RWPE2 (cell line): ENCODE data around the gene FAM161A.
"Not testable (repeated sequence)": the region's sequence is repeated elsewhere in the genome, so short reads cannot be mapped to it uniquely, and the experiment has no call there.

ENCODE experiments used
- ATAC-seq: fragments of 200-7000 bp; cut with Tn5 transposase; 3 replicates; pipeline ENCODE4 v1.9.1; 2021; ENCODE audit warnings: low read depth
- DNase-seq: peaks from one replicate; pipeline ENCODE4 v3.0.0-alpha.2; 2020; ENCODE audit warnings: low spot score
- H3K27ac ChIP-seq: fragments of 450-650 bp; 2 replicates; pipeline ENCODE4 v1.5.1; 2017; ENCODE audit warnings: mild to moderate bottlenecking; ENCODE audit not compliant: poor library complexity, severe bottlenecking
- H3K27me3 ChIP-seq: fragments of 250-450 bp; sonication (Bioruptor Pico); 2 replicates; pipeline ENCODE4 v1.5.1; 2021; ENCODE audit warnings: mild to moderate bottlenecking, moderate library complexity; ENCODE audit not compliant: insufficient read depth, poor library complexity, severe bottlenecking
- H3K36me3 ChIP-seq: fragments of 250-450 bp; sonication (Bioruptor Pico); 2 replicates; pipeline ENCODE4 v1.5.1; 2020; ENCODE audit warnings: low read depth, mild to moderate bottlenecking, moderate library complexity
- H3K4me1 ChIP-seq: fragments of 250-450 bp; sonication (Bioruptor Pico); 2 replicates; pipeline ENCODE4 v1.5.1; 2021; ENCODE audit warnings: mild to moderate bottlenecking, moderate library complexity; ENCODE audit not compliant: insufficient read depth, poor library complexity, severe bottlenecking
- H3K4me3 ChIP-seq: fragments of 250-450 bp; sonication (Bioruptor Pico); 2 replicates; pipeline ENCODE4 v1.5.1; 2021; ENCODE audit warnings: mild to moderate bottlenecking, moderate library complexity; ENCODE audit not compliant: severe bottlenecking
- H3K9me3 ChIP-seq: fragments of 250-450 bp; sonication (Bioruptor Pico); 2 replicates; pipeline ENCODE4 v1.5.1; 2021; ENCODE audit warnings: mild to moderate bottlenecking, moderate library complexity; ENCODE audit not compliant: severe bottlenecking
- TF ChIP-seq, protein P1 (sequence below): fragments of 450-650 bp; IDR thresholded peaks from one replicate; pipeline ENCODE4 v1.5.1; 2017; ENCODE audit warnings: mild to moderate bottlenecking, moderate library complexity; ENCODE audit not compliant: poor library complexity, severe bottlenecking

The FAM161A gene

DNA sequence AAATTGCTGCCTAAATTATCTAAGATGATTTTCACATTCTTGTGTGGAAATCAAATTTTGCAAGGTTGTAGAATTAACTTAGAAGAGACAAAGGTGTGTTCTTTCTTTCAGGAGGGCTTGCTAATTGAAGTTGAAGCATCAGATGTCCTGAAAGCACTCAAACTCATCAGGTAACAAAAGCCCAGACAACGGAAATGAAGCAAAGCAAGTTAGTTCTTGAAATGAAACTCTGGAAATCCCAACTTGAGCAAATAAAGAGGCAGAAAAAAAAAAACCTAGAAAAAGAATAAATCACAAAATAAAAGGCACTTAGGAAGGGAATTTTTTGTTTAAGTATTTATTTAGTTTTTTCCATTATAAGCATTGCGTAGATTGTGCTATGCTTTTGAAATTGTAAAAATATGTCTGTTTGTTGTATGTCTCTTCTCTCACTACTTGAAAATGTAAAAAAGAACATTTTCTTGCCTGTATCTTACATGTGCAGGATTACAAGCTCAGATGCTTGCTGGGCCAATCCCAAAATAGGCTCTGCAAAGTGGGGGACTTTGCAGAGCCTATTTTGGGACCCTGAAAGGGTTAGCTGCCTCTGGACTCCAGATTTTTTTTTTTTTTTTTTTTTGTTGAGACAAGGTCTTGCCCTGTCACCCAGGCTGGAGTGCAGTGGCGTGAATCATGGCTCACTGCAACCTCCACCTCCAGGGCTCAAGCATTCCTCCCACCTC, 46.7 kb downstream of the FAM161A start:
- no peak for DNase-seq
- ATAC-seq = no peak
- no peaks in the 10 kb centered on the region for H3K9me3 ChIP-seq
- no peaks in the 10 kb centered on the region for H3K4me1 ChIP-seq
- H3K4me3 ChIP-seq = no peak overlapping the region
- no peaks in the 10 kb centered on the region for H3K36me3 ChIP-seq
- TF ChIP-seq, protein P1, sequence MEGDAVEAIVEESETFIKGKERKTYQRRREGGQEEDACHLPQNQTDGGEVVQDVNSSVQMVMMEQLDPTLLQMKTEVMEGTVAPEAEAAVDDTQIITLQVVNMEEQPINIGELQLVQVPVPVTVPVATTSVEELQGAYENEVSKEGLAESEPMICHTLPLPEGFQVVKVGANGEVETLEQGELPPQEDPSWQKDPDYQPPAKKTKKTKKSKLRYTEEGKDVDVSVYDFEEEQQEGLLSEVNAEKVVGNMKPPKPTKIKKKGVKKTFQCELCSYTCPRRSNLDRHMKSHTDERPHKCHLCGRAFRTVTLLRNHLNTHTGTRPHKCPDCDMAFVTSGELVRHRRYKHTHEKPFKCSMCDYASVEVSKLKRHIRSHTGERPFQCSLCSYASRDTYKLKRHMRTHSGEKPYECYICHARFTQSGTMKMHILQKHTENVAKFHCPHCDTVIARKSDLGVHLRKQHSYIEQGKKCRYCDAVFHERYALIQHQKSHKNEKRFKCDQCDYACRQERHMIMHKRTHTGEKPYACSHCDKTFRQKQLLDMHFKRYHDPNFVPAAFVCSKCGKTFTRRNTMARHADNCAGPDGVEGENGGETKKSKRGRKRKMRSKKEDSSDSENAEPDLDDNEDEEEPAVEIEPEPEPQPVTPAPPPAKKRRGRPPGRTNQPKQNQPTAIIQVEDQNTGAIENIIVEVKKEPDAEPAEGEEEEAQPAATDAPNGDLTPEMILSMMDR = no peak
- no peak overlapping the region for H3K27ac ChIP-seq
- no peaks in the 10 kb centered on the region for H3K27me3 ChIP-seq

DNA sequence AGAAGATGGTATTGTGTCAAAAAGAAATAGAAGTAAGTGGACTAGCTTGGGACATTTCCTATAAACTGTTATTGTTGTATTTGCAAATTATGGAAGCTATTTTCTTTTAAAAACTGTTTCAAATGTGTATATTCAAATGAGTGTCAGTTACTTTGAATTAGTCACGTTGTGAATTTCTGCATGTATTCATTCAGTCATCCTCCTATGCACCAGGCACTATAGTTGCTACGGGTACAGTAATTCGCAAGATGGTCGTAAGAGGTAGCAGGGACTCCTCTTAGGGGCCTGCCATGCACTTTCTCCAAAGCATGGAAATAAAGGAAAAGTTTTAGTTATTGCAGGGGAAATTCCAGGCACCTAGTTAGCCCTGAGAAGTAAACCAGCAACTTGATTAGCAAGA, 51.3 kb downstream of the FAM161A start:
- Histone ChIP-seq H3K4me3 (no peak overlapping the region), H3K36me3 (no peaks in the 10 kb centered on the region), H3K27ac (no peak overlapping the region), H3K9me3 (no peaks in the 10 kb centered on the region), H3K27me3 (no peaks in the 10 kb centered on the region), H3K4me1 (no peaks in the 10 kb centered on the region)
- TF ChIP-seq, protein P1 = no peak
- DNase-seq = no peak
- ATAC-seq = no peak

DNA sequence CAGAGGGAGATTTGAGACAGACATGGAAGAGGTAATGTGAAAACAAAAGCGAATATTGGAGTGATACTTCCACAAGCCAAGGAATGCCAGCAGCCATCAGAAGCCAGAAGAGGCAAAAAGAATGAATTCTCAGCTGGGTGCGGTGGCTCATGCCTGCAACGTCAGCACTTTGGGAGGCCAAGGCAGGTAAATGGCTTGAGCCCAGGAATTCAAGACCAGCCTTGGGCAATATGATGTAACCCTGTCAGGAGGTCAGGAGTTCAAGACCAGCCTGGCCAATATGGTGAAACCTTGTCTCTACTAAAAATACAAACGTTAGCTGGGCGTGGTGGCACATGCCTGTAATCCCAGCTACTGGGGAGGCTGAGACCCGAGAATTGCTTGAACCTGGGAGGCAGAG, 54.8 kb downstream of the FAM161A start:
- Histone ChIP-seq H3K36me3 (no peaks in the 10 kb centered on the region), H3K4me3 (no peak overlapping the region), H3K4me1 (no peaks in the 10 kb centered on the region), H3K9me3 (no peaks in the 10 kb centered on the region), H3K27me3 (no peaks in the 10 kb centered on the region), H3K27ac (no peak overlapping the region)
- TF ChIP-seq, protein P1 = no peak
- DNase-seq = no peak
- no peak for ATAC-seq

DNA sequence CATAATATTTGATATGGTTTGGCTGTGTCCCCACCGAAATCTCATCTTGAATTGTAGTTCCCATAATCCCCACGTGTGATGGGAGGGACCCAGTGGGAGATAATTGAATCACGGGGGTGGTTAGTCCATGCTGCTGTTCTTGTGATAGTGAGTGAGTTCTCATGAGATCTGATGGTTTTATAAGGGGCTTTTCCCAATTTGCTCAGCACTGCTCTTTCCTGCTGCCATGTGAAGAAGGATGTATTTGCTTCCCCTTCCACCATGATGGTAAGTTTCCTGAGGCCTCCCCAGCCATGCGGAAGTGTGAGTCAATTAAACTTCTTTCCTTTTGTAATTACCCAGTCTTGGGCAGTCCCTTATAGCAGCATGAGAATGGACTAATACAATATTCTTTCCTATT, 56.4 kb downstream of the FAM161A start:
- not testable (repeated sequence) for H3K36me3 ChIP-seq, H3K27me3 ChIP-seq, H3K9me3 ChIP-seq, H3K4me1 ChIP-seq, H3K27ac ChIP-seq, DNase-seq, ATAC-seq, H3K4me3 ChIP-seq

DNA sequence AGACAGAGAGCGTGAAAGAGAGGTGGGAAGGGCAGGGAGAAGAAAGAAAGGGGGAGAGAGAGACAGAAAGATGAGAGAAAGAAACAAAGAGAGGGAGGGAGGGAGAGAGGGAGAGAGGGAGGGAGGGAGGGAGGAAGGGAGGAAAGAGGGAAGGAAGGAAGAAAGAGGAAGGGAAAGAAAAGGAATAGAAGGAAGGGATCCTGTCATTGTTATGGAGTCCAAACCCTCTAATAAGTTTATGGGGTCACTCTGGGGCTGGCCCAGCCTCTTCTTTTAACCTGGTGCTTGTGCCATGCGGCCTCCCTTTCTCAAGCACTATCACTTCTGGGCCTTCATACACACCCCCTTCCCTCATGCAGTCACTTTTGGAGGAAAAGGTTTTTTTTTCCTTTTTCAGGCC, 58.5 kb downstream of the FAM161A start:
- H3K9me3 ChIP-seq = no peaks in the 10 kb centered on the region
- H3K4me3 ChIP-seq = no peak overlapping the region
- DNase-seq = no peak
- no peak overlapping the region for H3K27ac ChIP-seq
- H3K4me1 ChIP-seq = no peaks in the 10 kb centered on the region
- ATAC-seq = no peak
- no peaks in the 10 kb centered on the region for H3K36me3 ChIP-seq
- TF ChIP-seq, protein P1 = no peak
- no peaks in the 10 kb centered on the region for H3K27me3 ChIP-seq
